Spleen (tissue), 7 donors: ENCODE data around the gene FAM222A.

Source experiments
- POLR2A ChIP-seq, 3 donors: fragments of 450-650 bp; IDR thresholded peaks; one replicate each; pipeline ENCODE4 v1.5.1; 2017; ENCODE audit warnings: antibody characterized with exemption in 3 of 3, mild to moderate bottlenecking in 1 of 3
- TF ChIP-seq, protein P1 (sequence below), 11 experiments: fragments of 200-600 bp in 7 of 11; fragments of 450-650 bp in 4 of 11; sonication (generic) in 4 of 11; IDR thresholded peaks in 8 of 11; conservative IDR thresholded peaks in 3 of 11; 1 replicate in 7 of 11; 2 replicates in 4 of 11; pipeline versions ENCODE4 v1.4.0 to v1.8.0; 2016 to 2021; ENCODE audit warnings: antibody characterized with exemption in 11 of 11, inconsistent platforms in 4 of 11, mild to moderate bottlenecking in 1 of 11
- donor health status: DM: no; HTN: no; CAD: no; lungs with moderate emphysema.
- donor health status: DM: no; HTN: no; CAD: no.
- donor health status: DM: no; HTN: no; CAD: no.

DNA sequence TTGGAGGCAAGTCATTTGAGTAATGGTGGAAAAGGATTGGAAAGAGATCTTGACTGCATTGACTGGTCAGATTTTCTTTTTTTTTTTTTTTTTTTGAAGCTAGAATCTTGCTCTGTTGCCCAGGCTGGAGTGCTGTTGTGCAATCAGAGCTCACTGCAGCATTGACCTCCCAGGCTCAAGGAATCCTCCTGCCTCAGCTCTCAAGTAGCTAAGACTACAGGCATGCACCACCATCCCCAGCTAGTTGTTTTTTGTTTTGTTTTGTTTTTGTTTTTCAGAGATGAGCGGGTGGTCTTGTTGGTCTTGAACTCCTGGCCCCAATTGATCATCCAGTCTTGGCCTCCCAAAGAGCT is 30.9 kb upstream of the FAM222A start:
- TF ChIP-seq, protein P1, sequence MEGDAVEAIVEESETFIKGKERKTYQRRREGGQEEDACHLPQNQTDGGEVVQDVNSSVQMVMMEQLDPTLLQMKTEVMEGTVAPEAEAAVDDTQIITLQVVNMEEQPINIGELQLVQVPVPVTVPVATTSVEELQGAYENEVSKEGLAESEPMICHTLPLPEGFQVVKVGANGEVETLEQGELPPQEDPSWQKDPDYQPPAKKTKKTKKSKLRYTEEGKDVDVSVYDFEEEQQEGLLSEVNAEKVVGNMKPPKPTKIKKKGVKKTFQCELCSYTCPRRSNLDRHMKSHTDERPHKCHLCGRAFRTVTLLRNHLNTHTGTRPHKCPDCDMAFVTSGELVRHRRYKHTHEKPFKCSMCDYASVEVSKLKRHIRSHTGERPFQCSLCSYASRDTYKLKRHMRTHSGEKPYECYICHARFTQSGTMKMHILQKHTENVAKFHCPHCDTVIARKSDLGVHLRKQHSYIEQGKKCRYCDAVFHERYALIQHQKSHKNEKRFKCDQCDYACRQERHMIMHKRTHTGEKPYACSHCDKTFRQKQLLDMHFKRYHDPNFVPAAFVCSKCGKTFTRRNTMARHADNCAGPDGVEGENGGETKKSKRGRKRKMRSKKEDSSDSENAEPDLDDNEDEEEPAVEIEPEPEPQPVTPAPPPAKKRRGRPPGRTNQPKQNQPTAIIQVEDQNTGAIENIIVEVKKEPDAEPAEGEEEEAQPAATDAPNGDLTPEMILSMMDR (IDR thresholded peaks at IDR 0.05 in 8 of 11, conservative IDR thresholded peaks at IDR 0.05 in 3 of 11), result no peak
- TF ChIP-seq POLR2A (IDR thresholded peaks at IDR 0.05), result no peak
